NCI-H1105 treated with DMSO at 0.1 percent for 48 hours (cell line): ENCODE data around the gene E2F2.

Source experiments
- DNase-seq: peaks from one replicate; lab custom pipeline; 2025; lab: John Stamatoyannopoulos, UW

The E2F2 gene

GRCh38 chr1:23530747-23531561 lies at the start of gene E2F2:
Gene E2F2 (minus strand): TSS chr1:23531233. CDS start chr1:23530793, 440 bp downstream.
- peak; percentile 92 for DNase-seq

- no peak for DNase-seq
These were observed 47.9 kb upstream of the E2F2 start for GRCh38 chr1:23578997-23579363.

- DNase-seq = no peak
These were observed 47.4 kb upstream of the E2F2 start for GRCh38 chr1:23578311-23578996.

DNA sequence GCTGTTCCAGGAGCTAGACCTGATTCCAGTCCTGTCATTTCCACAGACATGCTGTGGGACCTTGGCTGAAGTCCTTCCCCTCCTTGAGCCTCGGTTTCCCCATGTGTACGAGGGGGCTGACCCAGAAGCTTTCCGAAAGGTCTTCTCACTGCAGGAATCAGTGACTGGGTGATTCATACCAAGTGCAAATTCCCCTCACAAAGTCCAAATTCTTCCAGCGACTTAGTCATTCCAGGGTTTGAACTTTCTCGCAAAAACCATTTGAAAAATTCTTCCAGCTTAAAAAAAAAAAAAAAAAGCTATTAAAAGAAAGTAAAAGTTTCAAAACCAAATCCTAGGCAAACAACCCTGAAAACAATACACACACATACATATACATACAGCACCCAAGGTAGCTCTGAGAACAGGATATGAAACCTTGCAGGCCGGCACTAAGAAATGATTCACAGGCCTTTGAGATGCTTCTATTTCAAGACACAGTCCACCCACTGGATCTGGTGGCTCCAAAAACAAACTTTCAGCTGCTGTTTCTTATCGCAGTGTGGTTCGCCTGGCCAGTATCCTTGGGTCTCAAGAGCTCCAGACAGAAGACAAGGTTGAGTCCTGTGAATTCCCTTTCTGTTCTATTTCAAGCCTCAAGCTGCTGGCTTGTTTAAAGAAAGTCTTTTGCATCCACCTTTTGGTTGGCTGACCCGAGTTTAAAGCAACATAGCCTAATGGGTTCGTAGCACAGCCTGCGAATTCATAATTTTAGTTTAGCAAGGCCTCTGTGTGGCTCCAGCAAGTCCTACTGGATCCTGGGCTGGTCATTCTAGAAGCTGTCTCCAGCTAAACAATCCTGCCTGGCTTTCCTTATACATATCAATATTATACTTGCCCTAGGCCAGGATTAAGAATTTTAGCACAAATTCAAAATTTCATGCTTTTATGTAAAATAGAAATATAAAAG lies 46.3 kb upstream of the E2F2 start:
- no peak for DNase-seq

DNA sequence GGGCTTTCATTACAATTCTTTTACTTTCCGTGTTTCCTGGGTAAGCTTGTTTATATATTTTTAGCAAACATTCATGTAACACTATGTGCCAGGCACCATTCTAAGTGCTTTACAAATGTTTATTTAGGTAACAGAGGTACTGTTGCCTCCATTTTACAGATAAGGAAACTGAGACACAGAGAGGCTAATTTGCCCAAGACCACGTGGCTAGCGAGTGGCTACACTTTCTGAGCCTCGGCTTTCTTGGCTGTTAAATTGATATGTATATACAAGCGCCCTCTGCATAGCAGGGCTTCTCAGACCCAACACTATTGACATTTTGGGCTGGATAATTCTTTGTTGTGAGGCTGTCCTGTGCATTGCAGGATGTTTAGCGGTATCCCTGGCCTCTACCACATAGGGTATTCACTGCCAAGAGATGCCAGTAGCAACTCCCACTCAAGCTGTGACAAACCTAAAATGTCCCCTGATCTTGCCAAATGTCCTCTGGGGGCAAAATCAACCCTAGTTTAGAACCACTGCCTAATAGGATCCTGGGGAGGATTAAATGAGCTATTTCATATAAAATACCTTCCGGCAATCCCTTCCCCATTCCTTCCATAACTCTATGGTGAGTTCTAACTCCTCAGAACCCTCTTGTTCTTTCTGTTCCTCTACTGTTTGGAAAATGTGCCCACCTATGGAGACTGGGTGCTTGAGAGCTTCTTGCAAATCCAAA lies 45.5 kb upstream of the E2F2 start:
- DNase-seq = no peak

- DNase-seq = no peak
These were observed 44.3 kb upstream of the E2F2 start for GRCh38 chr1:23575226-23575810.

GRCh38 chr1:23574265-23574754 lies 43.3 kb upstream of the E2F2 start:
- DNase-seq = no peak

GRCh38 chr1:23573574-23574182 lies 42.6 kb upstream of the E2F2 start:
- no peak for DNase-seq

DNA sequence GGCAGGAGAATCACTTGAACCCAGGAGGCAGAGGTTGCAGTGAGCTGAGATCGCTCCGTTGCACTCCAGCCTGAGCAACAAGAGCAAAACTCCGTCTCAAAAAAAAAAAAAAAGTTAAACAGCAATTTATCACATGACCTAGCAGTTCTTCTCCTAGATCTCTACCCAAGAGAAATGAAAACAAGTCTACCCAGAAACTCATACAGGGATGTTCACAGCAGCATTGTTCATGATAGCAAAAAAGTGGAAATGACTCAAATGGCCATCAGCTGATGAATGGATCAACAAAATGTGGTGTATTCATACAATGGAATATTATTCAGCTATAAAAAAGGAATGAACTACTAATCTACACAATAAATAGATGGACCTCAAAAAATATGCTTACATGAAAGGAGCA lies 40.4 kb upstream of the E2F2 start:
- no peak for DNase-seq

DNA sequence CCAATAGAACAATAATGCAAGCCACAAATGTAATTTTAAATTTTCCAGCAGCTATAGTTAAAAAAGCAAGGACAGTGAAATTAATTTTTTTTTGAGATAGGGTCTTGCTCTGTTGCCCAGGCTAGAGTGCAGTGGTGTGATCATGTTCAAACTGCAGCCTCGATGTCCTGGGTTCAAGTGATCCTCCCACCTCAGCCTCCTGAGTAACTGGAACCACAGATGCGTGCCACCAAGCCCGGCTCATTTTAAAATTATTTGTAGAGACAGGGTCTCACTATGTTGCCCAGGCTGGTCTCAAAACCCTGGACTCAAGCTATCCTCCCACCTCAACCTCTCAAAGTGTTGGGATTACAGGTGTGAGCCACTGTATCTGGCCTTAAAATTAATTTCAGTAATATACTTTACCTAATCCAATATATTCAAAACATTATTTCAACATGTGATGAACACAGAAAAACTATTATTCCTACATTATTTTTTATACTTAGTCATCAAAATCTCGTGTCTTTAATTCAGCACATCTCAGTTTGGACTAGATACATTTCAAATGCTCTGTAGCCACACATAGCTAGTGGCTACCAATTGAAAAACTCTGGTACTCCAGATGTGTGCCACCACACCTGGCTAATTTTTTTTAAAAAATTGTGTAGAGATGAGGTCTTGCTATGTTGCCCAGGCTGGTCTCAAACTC lies 39.1 kb upstream of the E2F2 start:
- DNase-seq = no peak

DNA sequence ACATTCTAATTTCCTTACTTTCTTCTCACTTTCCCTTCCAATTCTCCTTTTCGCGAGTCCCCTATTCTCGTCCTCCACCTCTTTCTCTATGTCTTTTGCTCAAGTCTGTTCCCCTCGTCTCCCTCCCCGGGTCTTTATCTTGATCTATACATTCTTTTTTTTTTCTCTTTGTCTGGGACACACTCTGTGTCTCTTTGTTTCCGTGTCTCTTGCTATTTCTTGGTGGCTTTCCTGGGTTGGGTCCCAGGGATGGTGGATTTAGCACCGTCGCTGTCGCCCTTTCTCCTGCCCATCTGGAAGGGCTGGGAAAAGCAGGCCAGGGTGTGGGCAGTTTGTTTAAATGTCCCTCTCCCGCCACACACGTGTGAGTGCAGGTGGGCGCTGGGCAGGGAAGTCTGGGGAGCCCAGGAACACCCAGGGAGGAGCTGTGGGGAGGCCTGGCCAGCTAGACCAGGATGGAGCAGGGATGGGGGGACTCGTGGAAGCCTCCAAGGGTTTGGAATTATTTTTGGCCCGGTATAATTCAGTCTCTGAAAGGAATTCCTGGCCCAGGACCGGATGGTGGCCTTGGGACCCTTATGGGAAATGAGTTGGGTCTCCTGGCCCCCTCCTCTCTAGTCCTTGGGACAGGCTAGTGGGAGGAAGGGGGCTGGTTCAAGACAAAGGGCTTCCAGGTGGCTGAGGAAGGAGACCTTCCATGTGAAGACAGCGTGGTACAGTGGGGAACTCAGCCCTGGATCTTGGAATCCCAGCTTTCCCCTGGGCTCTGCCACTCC lies 37.8 kb upstream of the E2F2 start:
- DNase-seq = no peak

- DNase-seq = no peak
These were observed 37.1 kb upstream of the E2F2 start for GRCh38 chr1:23567996-23568607.

- no peak for DNase-seq
These were observed 36.6 kb upstream of the E2F2 start for GRCh38 chr1:23567629-23567995.

DNA sequence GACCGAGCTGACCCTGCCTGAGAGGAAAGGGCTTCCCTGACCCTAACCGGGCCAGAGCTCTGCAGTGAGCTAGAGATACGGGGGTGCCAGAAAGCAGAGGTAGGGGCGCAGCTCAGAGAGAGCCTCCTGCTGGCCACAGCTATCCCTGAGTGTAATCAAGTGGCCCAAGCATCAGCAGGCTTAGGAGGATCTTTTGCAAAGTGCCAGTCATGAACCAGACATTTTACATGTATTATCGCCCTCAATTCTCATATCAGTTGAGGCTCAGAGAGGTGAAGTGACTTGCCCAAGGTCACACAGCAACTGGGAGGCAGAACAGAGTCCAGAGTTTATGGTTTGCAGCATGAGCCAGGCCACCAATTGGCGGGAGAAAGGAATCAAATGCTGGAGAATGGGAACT lies 35.3 kb upstream of the E2F2 start:
- no peak for DNase-seq

- DNase-seq = no peak
These were observed 34.7 kb upstream of the E2F2 start for GRCh38 chr1:23565776-23566175.

DNA sequence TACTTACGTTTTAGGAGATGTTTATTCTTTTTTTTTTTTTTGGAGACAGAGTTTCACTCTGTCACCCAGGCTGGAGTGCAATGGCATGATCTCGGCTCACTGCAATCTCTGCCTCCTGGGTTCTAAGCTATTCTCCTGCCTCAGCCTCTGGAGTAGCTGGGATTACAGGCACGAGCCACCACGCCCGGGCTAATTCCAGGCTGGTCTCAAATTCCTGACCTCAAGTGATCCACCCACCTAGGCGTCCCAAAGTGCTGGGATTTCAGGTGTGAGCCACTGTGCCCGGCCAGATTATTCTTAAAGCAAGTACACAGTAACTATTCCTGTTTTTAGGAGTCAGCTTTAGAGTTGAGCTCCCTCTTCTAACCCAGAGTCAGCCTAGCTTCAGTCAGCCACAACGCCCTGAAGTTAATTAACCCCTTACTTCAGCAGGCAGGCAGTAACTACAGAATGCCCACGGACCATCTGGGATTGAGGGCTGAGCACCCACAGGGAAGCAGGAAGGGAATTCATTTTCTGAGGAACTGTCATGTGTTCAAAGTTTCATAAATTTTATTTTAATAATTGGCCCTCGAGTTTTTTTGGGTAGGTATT lies 33.6 kb upstream of the E2F2 start:
- DNase-seq = no peak

DNA sequence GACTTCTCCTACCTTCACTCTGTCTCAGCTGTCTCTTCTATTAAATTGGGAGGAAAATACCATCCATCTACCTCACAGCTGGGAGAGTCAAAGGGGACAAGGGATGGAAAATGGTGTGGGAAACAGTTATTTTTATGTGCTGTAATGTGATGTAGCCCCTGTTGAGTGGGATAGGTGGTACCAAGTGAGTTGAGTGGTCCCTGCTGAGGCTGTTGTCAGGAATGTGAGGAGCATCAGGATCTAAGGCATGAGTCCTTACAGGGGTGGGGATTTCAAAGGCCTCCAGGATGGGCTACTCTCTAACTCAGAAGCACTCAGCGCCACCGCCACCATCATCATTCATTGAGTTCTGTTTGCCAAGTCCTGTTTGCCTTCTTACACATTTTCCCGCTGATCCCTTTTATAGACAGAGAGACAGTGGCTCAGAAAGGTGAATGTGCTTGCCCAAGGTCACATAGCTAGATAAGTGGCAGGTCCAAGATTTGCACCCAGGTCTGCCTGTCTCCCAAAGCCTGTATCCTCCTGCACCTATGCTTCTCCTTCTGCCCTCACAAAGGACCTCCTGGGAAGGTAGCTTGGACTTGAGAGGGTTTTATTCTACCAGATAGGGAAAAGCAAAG lies 32.8 kb upstream of the E2F2 start:
- DNase-seq = no peak

DNA sequence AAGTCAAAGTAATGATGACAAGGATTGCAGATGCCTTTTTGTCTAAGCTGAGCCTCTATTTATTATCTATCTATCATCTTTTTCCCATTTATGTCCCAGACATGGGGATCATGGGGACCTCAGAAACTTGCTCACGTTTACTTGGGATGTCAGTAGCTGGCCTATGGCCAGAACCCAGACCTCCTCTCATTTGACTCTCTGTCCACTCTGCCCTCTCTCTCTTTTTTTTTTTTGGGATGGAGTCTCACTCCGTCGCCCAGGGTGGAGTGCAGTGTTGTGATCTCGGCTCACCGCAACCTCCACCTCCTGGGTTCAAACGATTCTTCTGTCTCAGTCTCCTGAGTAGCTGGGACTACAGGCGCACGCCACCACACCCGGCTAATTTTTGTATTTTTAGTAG lies 32.0 kb upstream of the E2F2 start:
- DNase-seq = no peak
